Limb (tissue), 2 donors: Measurements from ENCODE around the gene CLDN1.
"Not testable (repeated sequence)": the region's sequence is repeated elsewhere in the genome, so short reads cannot be mapped to it uniquely, and the experiment has no call there.

Source experiments
- DNase-seq, 2 donors: peaks; one replicate each; pipeline ENCODE4 v3.0.0-alpha.2; 2016; ENCODE audit errors: extremely low spot score in 2 of 2

CLDN1 gene

DNA sequence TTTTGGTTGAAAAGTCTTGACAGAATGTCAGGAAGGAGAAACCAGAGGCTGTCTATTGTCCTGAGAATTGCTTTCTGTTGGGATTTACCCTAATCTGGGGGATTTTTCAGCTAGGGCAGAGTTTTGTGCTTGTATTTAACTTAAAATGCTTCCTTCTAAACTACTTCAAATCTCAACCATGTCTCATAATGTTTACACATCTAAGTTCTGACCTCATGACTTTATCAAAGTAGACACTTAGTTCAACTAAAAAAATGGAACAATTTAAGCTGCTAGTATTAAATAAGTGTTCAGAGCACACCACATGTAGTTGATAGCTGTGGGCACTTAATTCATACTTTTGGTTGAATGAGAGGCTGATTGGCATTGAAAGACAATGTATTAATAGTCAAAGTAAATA, 28.2 kb downstream of the CLDN1 start:
- no peak for DNase-seq

GRCh38 chr3:190293621-190294020, 28.6 kb downstream of the CLDN1 start:
- DNase-seq, result no peak

DNA sequence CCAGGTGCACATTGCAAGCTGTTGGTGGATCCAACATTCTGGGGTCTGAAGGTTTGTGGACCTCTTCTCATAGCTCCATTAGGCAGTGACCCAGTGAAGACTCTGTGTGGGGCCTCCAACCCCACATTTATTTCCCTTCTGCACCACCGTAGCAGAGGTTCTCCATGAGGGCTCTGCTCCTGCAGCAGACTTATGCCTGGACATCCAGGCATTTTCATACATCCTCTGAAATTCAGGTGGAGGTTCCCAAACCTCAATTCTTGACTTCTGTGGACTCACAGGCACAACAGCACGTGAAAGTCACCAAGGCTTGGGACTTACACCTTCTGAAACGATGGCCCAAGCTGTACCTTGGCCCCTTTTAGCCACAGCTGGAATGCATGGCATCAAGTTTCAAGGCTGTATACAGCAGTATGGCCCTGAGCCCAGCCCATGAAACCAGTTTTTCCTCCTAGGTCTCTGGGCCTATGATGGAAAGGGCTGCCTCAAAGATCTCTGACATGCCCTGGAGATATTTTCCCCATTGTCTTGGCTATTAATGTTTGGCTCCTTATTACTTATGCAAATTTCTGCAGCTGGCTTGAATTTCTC, 30.2 kb downstream of the CLDN1 start:
- DNase-seq, result no peak

GRCh38 chr3:190289989-190290388, 32.3 kb downstream of the CLDN1 start:
- no peak for DNase-seq

- DNase-seq, result no peak
Observed at GRCh38 chr3:190288836-190289235, 33.4 kb downstream of the CLDN1 start.

DNA sequence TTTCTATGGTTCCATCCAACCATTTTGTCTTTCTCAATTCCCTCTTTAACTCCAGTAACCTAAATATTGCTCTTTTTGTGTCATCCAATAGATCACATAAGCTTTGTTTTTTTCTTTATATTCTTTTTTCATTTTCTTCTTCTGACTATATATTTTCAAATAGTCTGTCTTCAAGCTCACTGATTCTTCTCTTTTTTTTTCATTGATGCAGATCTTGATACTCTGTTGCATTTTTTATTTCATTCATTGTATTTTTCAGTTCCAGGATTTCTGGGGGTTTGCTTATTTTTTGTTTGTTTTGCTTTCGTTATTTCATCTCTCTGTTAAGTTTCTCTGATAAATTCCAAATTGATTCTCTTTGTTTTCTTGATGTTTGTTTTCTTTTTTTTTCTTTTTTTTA, 36.2 kb downstream of the CLDN1 start:
- no peak for DNase-seq

- no peak for DNase-seq
Observed at GRCh38 chr3:190281308-190282051, 40.8 kb downstream of the CLDN1 start.

DNA sequence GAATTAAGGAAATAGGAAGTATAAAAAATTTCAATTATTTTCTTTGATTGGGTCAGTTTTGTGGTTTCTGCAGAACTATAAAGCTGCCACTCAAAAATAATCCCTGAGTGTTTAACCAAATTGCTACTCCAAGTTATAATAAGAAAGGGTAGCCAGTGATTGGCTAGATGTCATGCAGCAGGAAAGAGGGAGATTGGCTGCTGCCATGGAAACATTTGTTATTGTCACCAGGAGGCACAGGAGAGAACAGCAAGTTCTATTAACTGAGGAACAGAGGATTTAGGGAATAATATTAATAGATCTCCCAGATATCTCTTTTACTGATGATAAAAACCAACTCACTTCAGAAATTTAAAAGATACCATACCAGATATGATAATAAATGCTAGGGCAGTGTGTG, 42.6 kb downstream of the CLDN1 start:
- no peak for DNase-seq

- no peak for DNase-seq
Observed at GRCh38 chr3:190272747-190273146, 49.5 kb downstream of the CLDN1 start.

DNA sequence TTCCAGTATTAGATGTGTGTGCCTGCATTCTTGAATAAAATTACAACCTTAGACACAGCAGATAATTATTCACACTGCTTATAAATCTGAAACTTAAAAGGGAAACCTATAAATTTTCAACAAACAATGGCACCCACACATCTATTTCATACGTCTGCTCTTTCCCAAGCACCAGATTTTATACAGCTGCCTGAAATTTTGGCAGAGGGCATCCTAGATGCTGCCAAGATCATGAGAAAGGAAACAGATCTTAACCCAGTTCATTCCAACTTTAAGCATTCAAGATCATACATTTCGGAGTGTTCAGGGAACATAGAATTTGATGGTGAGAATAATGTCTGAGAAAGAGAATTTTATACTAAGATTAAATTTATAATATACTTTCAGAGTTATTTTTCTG, 53.1 kb downstream of the CLDN1 start:
- DNase-seq, result peak in 1 of 2 donors; percentile 21

DNA sequence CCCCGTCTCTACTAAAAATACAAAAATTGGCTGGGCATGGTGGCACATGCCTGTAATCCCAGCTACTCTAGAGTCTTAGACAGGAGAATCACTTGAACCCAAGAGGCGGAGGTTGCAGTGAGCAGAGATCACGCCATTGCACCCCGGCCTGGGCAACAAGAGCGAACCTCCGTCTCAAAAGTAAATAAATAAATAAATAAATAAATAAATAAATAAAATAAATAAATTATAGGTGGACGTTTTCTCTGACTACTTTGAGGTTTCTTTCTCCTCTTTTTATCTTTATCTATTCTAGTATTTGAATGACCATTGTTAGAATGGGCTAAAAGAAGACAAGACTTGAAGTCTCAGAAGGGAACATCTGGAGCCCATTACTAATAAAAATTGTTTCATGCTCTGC, 54.8 kb downstream of the CLDN1 start:
- DNase-seq, result not testable (repeated sequence)

- DNase-seq, result no peak
Observed at GRCh38 chr3:190266913-190267290, 55.3 kb downstream of the CLDN1 start.

- no peak for DNase-seq
Observed at GRCh38 chr3:190266265-190266912, 55.9 kb downstream of the CLDN1 start.

DNA sequence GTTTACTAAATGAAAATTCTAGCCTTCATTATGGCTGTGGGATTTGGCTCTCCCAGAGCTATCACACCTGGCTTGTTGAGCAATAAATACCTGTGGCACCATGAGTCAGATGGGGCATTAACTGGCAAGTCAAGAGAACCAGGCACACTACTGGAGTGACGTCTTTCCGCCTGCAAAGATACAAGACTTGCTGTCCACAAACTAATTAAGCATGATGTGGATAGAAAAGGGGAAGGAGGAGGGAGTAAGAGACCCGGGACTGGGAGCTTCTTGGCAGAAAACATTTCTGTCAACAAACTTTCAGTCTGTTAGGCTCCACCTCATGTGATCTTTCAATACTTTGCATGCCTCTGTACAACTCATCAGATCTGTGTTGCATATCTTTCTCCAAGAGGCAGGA, 56.5 kb downstream of the CLDN1 start:
- DNase-seq, result no peak

DNA sequence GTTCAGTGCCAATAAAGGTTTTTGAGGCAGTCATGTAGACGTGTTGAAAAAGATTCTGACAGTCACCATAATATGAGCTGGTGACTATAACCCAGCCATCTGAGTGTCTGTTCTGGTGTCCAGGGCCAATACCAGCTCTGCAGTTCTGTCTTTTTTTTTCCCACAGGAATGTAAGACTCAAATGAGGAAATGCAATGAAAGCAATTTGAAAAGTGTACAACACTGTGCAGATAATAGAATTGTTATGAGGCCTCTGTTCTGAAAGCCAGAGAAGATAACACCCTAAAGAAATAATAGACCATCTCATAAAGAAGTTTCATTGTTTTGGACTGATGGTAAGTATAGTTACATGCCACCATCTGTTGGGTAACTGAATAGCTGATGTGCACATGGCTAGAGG, 57.1 kb downstream of the CLDN1 start:
- DNase-seq, result no peak

- DNase-seq, result no peak
Observed at GRCh38 chr3:190261740-190262139, 60.5 kb downstream of the CLDN1 start.

- DNase-seq, result no peak
Observed at GRCh38 chr3:190261015-190261414, 61.2 kb downstream of the CLDN1 start.

- DNase-seq, result no peak
Observed at GRCh38 chr3:190260301-190260700, 61.9 kb downstream of the CLDN1 start.

GRCh38 chr3:190258634-190259033, 63.6 kb downstream of the CLDN1 start:
- DNase-seq, result peak in 1 of 2 donors; percentile 32
